H1 (cell line): Measurements from ENCODE around the gene PHACTR1. TPM values are rescaled to one million over a fixed set of nuclear protein-coding genes. Genes with fewer than 3 reads are reported as not detected.

ENCODE experiments used
- CREB1 ChIP-seq: IDR thresholded peaks from 2 replicates; pipeline ENCODE4 v1.6.1; 2012; ENCODE audit warnings: inconsistent platforms
- EZH2 ChIP-seq: fragments of 200-600 bp; sonication (generic); IDR thresholded peaks from 2 replicates; pipeline ENCODE4 v1.7.1; 2012; ENCODE audit warnings: low read depth, mild to moderate bottlenecking, moderate library complexity, low read length, inconsistent platforms; ENCODE audit not compliant: severe bottlenecking
- JUN ChIP-seq: IDR thresholded peaks from 2 replicates; pipeline ENCODE4 v1.6.1; 2011; ENCODE audit warnings: low read depth, mild to moderate bottlenecking, improper control_type of control experiment, low read length
- POLR2AphosphoS5 ChIP-seq: IDR thresholded peaks from 2 replicates; pipeline ENCODE4 v1.6.1; 2011; ENCODE audit warnings: low read depth, low read length
- TAF1 ChIP-seq: IDR thresholded peaks from 2 replicates; pipeline ENCODE4 v1.6.1; 2011; ENCODE audit warnings: mild to moderate bottlenecking, low read depth, low read length
- polyA plus RNA-seq, 7 experiments: library from polyadenylated mRNA; depleted of rRNA in 3 of 7; stranded (reverse) in 5 of 7; unstranded in 2 of 7; fragments of >200 nt in 5 of 7; fragments of 200-250 nt in 2 of 7; gene quantifications; 1 replicate in 5 of 7; 2 replicates in 1 of 7; 4 replicates in 1 of 7; pipeline versions ENCODE4 v1.2.1 to v1.2.3, GENCODE V29; 2011 to 2013; ENCODE audit warnings: missing spikeins in 2 of 7, mixed read lengths in 2 of 7
- total RNA-seq: library from RNA; stranded (reverse); fragmentation: NEBNext Ultra II Directional; extraction: Animal tissue kit (Norgen Biotek cat#: 25700); gene quantifications from 2 replicates; pipeline ENCODE4 v1.2.1, GENCODE V29; 2021
- TF ChIP-seq, protein P1 (sequence below): IDR thresholded peaks from 2 replicates; pipeline ENCODE4 v1.6.1; 2011; ENCODE audit warnings: low read length, improper control_type of control experiment

Gene PHACTR1
- total and polyA plus RNA-seq, 2 of the 8 experiments (the other 6 are each of a cell fraction or from before 2014, with no cell fraction given) = 3.9 to 17.1 TPM

DNA sequence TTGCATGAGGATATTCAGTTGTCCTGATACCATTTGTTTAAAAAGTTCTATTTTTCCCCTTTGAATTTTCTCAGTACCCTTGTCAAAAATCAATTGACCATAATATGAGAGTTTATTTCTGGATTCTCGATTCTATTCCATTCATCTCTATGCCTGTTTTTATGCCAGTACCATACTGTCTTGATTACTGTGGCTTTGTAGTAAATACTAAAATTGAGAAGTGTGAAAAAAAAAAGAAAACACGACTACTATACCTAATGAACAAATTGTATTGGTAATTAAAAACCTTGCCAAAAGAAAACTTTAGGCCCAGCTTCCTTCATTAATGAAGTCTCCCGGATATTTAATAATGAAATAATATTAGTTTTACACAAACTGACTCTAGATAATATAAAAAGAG is 426.0 kb downstream of the PHACTR1 start (continued):
- no peak for TF ChIP-seq EZH2
- TF ChIP-seq CREB1 = no peak
- no peak for TF ChIP-seq POLR2AphosphoS5
- TF ChIP-seq, protein P1, sequence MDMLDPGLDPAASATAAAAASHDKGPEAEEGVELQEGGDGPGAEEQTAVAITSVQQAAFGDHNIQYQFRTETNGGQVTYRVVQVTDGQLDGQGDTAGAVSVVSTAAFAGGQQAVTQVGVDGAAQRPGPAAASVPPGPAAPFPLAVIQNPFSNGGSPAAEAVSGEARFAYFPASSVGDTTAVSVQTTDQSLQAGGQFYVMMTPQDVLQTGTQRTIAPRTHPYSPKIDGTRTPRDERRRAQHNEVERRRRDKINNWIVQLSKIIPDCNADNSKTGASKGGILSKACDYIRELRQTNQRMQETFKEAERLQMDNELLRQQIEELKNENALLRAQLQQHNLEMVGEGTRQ = no peak
- no peak for TF ChIP-seq JUN
- TF ChIP-seq TAF1 = no peak
